Measurements from ENCODE around the gene MUL1. TPM values are rescaled to one million over a fixed set of nuclear protein-coding genes. Genes with fewer than 3 reads are reported as not detected.

Gene MUL1
- total and polyA plus RNA-seq, 8 donors: 3.5 to 16.5 (median 11.8) TPM

DNA sequence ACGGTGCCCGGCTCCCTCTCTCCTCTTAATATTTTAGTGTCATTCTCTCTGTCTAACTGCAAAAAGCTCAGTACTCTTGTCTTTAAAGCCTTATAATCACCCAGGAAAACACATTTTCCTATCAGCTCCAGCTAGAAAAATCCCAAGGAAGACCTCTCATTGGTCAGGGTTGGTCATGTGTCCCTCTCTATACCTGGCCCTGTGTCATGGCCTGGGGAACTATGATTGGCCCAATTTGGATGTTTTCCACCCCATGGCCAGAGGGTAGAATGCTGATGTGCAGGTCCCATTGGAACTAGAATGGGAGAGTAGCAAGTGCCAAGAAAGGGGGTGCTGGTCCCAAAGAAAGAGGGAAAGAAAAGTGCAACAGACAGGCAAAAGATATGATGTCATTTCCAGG is 49.2 kb downstream of the MUL1 start:
- TF ChIP-seq, protein P1, sequence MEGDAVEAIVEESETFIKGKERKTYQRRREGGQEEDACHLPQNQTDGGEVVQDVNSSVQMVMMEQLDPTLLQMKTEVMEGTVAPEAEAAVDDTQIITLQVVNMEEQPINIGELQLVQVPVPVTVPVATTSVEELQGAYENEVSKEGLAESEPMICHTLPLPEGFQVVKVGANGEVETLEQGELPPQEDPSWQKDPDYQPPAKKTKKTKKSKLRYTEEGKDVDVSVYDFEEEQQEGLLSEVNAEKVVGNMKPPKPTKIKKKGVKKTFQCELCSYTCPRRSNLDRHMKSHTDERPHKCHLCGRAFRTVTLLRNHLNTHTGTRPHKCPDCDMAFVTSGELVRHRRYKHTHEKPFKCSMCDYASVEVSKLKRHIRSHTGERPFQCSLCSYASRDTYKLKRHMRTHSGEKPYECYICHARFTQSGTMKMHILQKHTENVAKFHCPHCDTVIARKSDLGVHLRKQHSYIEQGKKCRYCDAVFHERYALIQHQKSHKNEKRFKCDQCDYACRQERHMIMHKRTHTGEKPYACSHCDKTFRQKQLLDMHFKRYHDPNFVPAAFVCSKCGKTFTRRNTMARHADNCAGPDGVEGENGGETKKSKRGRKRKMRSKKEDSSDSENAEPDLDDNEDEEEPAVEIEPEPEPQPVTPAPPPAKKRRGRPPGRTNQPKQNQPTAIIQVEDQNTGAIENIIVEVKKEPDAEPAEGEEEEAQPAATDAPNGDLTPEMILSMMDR (IDR thresholded peaks at IDR 0.05): no peak
- 76 to 79% methylated on average over 2 of the region's 2 CpGs for WGBS, 2 donors
- Histone ChIP-seq H3K9me3 (no peaks in the 10 kb centered on the region), H3K36me3 (no peaks in the 10 kb centered on the region), H3K4me1 (no peaks in the 10 kb centered on the region), H3K4me3 (no peak overlapping the region), H3K27ac (no peak overlapping the region), H3K27me3 (no peaks in the 10 kb centered on the region)
- FAIRE-seq (no peak), ATAC-seq (no peak), DNase-seq (no peak)
- intact Hi-C loops (cut with DNase I): no loop called here

DNA sequence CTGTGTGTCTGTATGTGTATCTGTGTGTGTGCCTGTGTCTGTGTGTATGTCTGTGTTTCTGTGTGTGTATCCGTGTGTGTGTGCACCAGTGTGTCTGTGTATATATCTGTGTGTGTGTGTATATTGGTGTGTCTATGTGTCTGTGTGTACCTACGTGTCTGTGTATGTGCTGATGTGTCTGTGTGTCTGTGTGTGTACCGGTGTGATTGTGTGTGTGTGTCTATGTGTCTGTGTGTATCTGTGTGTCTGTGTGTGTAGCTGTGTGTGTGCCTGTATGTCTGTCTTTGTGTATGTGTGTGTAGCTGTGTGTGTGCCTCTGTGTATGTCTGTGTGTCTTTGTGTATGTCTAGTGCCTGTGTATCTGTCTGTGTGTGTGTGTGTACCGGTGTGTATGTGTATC is 53.9 kb downstream of the MUL1 start:
- no peak for FAIRE-seq
- no peak for ATAC-seq
- no peak for DNase-seq

DNA sequence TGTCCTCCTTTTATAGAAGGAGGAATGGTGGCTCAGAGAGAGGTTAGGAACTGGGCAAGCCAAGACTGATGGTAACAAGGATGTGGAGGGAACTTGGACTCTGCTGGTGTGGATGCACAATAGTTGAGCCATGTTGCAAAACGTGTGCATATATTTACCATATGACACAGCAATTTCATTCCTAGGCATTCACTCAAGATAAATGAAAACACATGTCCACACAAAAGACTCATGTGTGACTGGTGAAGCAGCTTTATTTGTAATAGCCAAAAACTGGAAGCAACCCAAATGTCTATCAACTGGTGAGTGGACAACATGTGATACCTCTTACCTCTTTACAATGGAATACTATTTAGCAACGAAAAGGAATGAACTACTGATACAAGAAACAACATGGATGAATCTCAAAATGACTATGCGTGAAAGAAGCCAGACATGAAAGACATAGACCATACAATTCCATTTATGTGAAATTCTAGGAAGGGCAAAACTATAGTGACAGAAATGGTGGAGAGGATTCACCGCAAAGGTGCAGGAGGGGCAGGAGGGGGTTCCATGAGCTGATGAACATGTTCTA is 58.1 kb downstream of the MUL1 start:
- 58 to 59% methylated on average over 4 of the region's 4 CpGs for WGBS, 2 donors
- Histone ChIP-seq H3K27ac (no peak overlapping the region), H3K4me3 (no peak overlapping the region), H3K36me3 (no peaks in the 10 kb centered on the region), H3K27me3 (peaks cover 0 to 9% (median 0%) of the 10 kb centered on the region in 4 donors), H3K4me1 (no peaks in the 10 kb centered on the region), H3K9me3 (no peaks in the 10 kb centered on the region)
- no peak for ATAC-seq
- no peak for DNase-seq
- intact Hi-C loops (cut with DNase I): no loop called here
- TF ChIP-seq, protein P1 (IDR thresholded peaks at IDR 0.05): no peak
- no peak for FAIRE-seq

More for the DNA sequence above, 53.9 kb downstream of the MUL1 start:
- no peaks in the 10 kb centered on the region for H3K36me3 ChIP-seq
- H3K9me3 ChIP-seq: no peaks in the 10 kb centered on the region
- intact Hi-C loops (cut with DNase I): no loop called here
- peaks cover 0 to 3% (median 0%) of the 10 kb centered on the region in 4 donors for H3K27me3 ChIP-seq
- H3K4me1 ChIP-seq: no peaks in the 10 kb centered on the region
- WGBS, 2 donors: 73 to 84% methylated on average over 4 of the region's 4 CpGs
- no peak overlapping the region for H3K27ac ChIP-seq
- TF ChIP-seq, protein P1 (IDR thresholded peaks at IDR 0.05): no peak
- H3K4me3 ChIP-seq: no peak overlapping the region

Other genes starting within 250 kb of the MUL1 start
- gene VWA5B1, start 217.3 kb downstream of the MUL1 start, total RNA-seq: under 1 TPM in 5 of 6 donors, not detected in 1; 0.16 to 0.70 (median 0.29) TPM
- gene VWA5B1, start 217.3 kb downstream of the MUL1 start, polyA plus RNA-seq: under 1 TPM; 0.27 to 0.70 TPM
- 1 to 10 TPM; 3.4 to 9.3 (median 5.5) TPM for gene CAMK2N1, start 21.9 kb downstream of the MUL1 start, total RNA-seq
- 10 to 100 TPM in 1 of 2 donors, 1 to 10 TPM in 1; 6.8 to 40.7 TPM for gene CAMK2N1, start 21.9 kb downstream of the MUL1 start, polyA plus RNA-seq
- under 1 TPM in 5 of 6 donors, not detected in 1; 0.14 to 0.72 (median 0.20) TPM for gene FAM43B, start 44.4 kb upstream of the MUL1 start, total RNA-seq
- under 1 TPM; 0.28 to 0.30 TPM for gene FAM43B, start 44.4 kb upstream of the MUL1 start, polyA plus RNA-seq
- 1 to 10 TPM in 1 of 6 donors, under 1 TPM in 4, not detected in 1; 0.16 to 1.0 (median 0.41) TPM for gene CDA, start 80.9 kb upstream of the MUL1 start, total RNA-seq
- gene CDA, start 80.9 kb upstream of the MUL1 start, polyA plus RNA-seq: 1 to 10 TPM in 1 of 2 donors, under 1 TPM in 1; 0.92 to 1.2 TPM
- gene PINK1, start 125.3 kb upstream of the MUL1 start, total RNA-seq: 10 to 100 TPM; 15.6 to 33.4 (median 27.7) TPM
- gene PINK1, start 125.3 kb upstream of the MUL1 start, polyA plus RNA-seq: 10 to 100 TPM; 28.5 to 38.0 TPM
- gene DDOST, start 153.2 kb upstream of the MUL1 start, total RNA-seq: 100 to 1,000 TPM; 112 to 190 (median 141) TPM
- 100 to 1,000 TPM in 1 of 2 donors, 10 to 100 TPM in 1; 98.2 to 127 TPM for gene DDOST, start 153.2 kb upstream of the MUL1 start, polyA plus RNA-seq
- gene KIF17, start 209.9 kb upstream of the MUL1 start, total RNA-seq: under 1 TPM; 0.20 to 0.76 (median 0.61) TPM
- 1 to 10 TPM in 1 of 2 donors, under 1 TPM in 1; 0.87 to 1.1 TPM for gene KIF17, start 209.9 kb upstream of the MUL1 start, polyA plus RNA-seq
- under 1 TPM in 2 of 6 donors, not detected in 4; 0.05 to 0.09 TPM for gene SH2D5, start 224.6 kb upstream of the MUL1 start, total RNA-seq
- gene SH2D5, start 224.6 kb upstream of the MUL1 start, polyA plus RNA-seq: under 1 TPM in 1 of 2 donors, not detected in 1; 0.27 TPM